Measurements from ENCODE around the gene MS4A6A. TPM values are rescaled to one million over a fixed set of nuclear protein-coding genes. Genes with fewer than 3 reads are reported as not detected.

Gene MS4A6A
- total RNA-seq, 4 donors from 2014 or later, result 53.1 to 103 (median 71.4) TPM

DNA sequence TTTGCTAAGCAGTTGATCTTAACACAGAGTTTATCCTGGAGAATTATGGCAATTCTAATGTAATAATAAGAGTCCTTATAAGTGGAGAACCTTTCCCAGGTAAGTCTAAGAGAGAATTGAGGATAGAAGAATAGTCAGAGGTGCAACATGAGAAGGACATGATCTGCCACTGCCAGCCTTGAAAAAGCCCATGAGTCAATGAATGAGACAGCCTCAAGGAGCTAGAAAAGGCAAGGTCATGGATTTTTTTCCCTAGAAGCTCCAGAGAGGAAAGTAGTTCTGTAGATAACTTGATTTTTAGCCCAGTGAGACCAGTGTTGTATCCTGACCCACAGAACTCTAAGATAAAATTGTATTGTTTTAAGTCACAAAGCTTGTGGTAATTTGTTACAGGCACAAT is 16.9 kb downstream of the MS4A6A start:
- Histone ChIP-seq H3K9me3 (peaks cover 0 to 6% (median 0%) of the 10 kb centered on the region in 4 donors), H3K4me3 (no peak overlapping the region), H3K27ac (no peak overlapping the region), H3K36me3 (no peaks in the 10 kb centered on the region), H3K27me3 (no peaks in the 10 kb centered on the region), H3K4me1 (no peaks in the 10 kb centered on the region)
- no peak for TF ChIP-seq EP300 (IDR thresholded peaks at IDR 0.05)
- TF ChIP-seq CTCF (IDR thresholded peaks at IDR 0.05), result no peak
- no peak for TF ChIP-seq POLR2A (IDR thresholded peaks at IDR 0.05)
- DNase-seq (ENCODE audit: low spot score in 2 of 2), result no peak

DNA sequence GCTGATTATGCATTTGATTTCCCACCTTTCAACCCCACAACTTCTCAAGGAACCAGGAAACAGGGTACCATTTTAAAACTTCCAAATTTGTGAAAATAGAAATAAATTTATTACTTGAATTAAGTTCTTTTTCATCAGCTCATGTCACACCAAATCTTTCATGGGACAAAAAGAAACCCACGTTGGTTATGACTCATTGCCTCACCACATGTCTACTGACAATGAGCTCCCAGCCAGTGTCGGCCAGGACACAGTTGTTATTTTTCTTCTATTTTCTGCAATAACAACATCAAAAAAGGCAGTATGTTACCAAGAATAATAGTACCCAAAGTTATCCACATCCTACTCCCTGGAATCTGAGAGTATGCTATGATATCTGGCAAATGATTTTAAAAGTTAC is 17.3 kb downstream of the MS4A6A start:
- no peak for TF ChIP-seq CTCF (IDR thresholded peaks at IDR 0.05)
- no peak for TF ChIP-seq EP300 (IDR thresholded peaks at IDR 0.05)
- TF ChIP-seq POLR2A (IDR thresholded peaks at IDR 0.05), result no peak
- Histone ChIP-seq H3K27me3 (no peaks in the 10 kb centered on the region), H3K4me1 (no peaks in the 10 kb centered on the region), H3K36me3 (no peaks in the 10 kb centered on the region), H3K27ac (no peak overlapping the region), H3K9me3 (peaks cover 0 to 6% (median 0%) of the 10 kb centered on the region in 4 donors), H3K4me3 (no peak overlapping the region)
- no peak for DNase-seq (ENCODE audit: low spot score in 2 of 2)
- 61 to 62% methylated on average over 2 of the region's 2 CpGs for WGBS, 2 donors

DNA sequence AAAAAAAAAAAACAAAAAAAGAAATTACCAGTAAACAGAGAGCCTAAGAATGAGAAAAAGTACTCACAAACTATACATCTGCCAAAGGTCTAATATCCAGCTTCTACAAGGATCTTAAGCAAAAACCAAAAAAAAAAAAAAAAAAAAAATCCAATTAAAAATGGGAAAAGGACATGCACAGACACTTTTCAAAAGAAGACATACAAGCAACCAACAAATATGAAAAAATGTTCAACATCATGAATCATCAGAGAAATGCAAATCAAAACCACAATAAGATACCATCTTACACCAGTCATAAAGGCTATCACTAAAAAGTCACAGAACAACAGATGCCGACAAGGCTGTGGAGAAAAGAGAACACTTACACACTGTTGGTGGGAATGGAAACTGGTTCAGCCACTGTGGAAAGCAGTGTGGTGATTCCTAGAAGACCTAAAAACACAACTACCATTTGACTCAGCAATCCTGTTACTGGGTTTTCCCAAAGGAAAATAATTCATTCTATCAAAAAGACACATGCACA is 18.3 kb downstream of the MS4A6A start:
- H3K27me3 ChIP-seq, result no peaks in the 10 kb centered on the region
- H3K4me3 ChIP-seq, result no peak overlapping the region
- H3K27ac ChIP-seq, result no peak overlapping the region
- no peak for DNase-seq (ENCODE audit: low spot score in 2 of 2)
- WGBS, 2 donors, result 79 to 95% methylated on average over 1 of the region's 1 CpG
- TF ChIP-seq EP300 (IDR thresholded peaks at IDR 0.05), result no peak
- no peak for TF ChIP-seq POLR2A (IDR thresholded peaks at IDR 0.05)
- no peak for TF ChIP-seq CTCF (IDR thresholded peaks at IDR 0.05)
- H3K4me1 ChIP-seq, result no peaks in the 10 kb centered on the region
- H3K36me3 ChIP-seq, result no peaks in the 10 kb centered on the region
- H3K9me3 ChIP-seq, result peaks cover 0 to 6% (median 0%) of the 10 kb centered on the region in 4 donors

GRCh38 chr11:60161766-60162165 is 21.1 kb downstream of the MS4A6A start:
- H3K4me1 ChIP-seq, result no peaks in the 10 kb centered on the region
- 74 to 83% methylated on average over 4 of the region's 4 CpGs for WGBS, 2 donors
- DNase-seq (ENCODE audit: low spot score in 2 of 2), result no peak
- no peak overlapping the region for H3K4me3 ChIP-seq
- TF ChIP-seq POLR2A (IDR thresholded peaks at IDR 0.05), result no peak
- no peak for TF ChIP-seq EP300 (IDR thresholded peaks at IDR 0.05)
- TF ChIP-seq CTCF (IDR thresholded peaks at IDR 0.05), result no peak
- H3K27me3 ChIP-seq, result no peaks in the 10 kb centered on the region
- H3K36me3 ChIP-seq, result no peaks in the 10 kb centered on the region
- H3K9me3 ChIP-seq, result peaks cover 0 to 6% (median 0%) of the 10 kb centered on the region in 4 donors
- no peak overlapping the region for H3K27ac ChIP-seq

DNA sequence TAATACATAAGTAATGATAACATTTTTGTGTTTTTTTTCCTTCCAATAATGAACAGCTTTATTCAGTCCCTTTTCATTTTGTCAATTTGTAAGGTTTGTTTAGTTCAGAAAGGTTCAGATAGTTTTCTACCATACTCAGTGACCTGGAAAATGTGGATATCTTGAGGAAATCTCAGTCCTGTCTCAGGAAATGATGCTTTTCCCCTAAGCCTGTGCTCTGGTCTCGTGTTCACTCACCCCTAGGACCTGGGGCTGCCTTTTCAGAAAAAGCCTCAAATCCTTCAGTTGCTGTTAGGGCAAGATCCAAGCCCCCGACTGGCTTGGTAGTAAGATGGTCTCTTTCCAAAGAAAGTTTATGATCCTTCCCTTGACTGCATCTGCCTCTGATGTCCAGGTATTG is 21.8 kb downstream of the MS4A6A start:
- Histone ChIP-seq H3K4me1 (no peaks in the 10 kb centered on the region), H3K9me3 (peaks cover 0 to 6% (median 0%) of the 10 kb centered on the region in 4 donors), H3K27ac (no peak overlapping the region), H3K27me3 (no peaks in the 10 kb centered on the region), H3K36me3 (no peaks in the 10 kb centered on the region), H3K4me3 (no peak overlapping the region)
- DNase-seq (ENCODE audit: low spot score in 2 of 2), result no peak
- TF ChIP-seq POLR2A (IDR thresholded peaks at IDR 0.05) (no peak), CTCF (IDR thresholded peaks at IDR 0.05) (no peak), EP300 (IDR thresholded peaks at IDR 0.05) (no peak)
- 66 to 71% methylated on average over 2 of the region's 2 CpGs for WGBS, 2 donors

All from tibial nerve (tissue), 4 donors.